ENCODE data around the gene EDNRB.
"Not testable (repeated sequence)": the region's sequence is repeated elsewhere in the genome, so short reads cannot be mapped to it uniquely, and the experiment has no call there.

DNA sequence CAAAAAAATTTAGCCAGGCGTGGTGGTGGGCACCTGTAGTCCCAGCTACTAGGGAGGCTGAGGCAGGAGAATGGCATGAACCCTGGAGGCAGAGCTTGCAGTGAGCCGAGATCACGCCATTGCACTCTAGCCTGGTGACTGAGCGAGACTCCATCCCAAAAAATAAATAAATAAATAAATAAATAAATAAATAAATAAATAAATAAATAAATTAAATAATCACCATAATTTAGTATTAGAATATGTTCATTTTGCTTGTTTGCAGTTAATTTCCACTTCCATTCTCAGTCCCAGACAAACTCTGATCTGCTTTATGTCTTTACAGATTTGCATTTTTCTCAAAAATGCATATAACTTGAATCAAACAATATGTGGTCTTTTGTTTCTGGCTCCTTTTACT is 70.6 kb downstream of the EDNRB start:
- TF ChIP-seq POLR2A, POLR2AphosphoS5 (IDR thresholded peaks at IDR 0.05; ENCODE audit: low read depth, low read length): not testable (repeated sequence)

All from GM12892 (cell line).